ENCODE results near the gene PLA2R1. TPM values are rescaled to one million over a fixed set of nuclear protein-coding genes. Genes with fewer than 3 reads are reported as not detected.
A peak's percentile ranks its signal among the peaks of the same experiment; 100 is the strongest.
"Not testable (repeated sequence)": the region's sequence is repeated elsewhere in the genome, so short reads cannot be mapped to it uniquely, and the experiment has no call there.

PLA2R1 gene
- total and polyA plus RNA-seq, 10 of the 15 experiments (the other 5 are each of a cell fraction or from before 2014, with no cell fraction given) = 0.01 to 0.05 (median 0.02) TPM; not detected in 6

DNA sequence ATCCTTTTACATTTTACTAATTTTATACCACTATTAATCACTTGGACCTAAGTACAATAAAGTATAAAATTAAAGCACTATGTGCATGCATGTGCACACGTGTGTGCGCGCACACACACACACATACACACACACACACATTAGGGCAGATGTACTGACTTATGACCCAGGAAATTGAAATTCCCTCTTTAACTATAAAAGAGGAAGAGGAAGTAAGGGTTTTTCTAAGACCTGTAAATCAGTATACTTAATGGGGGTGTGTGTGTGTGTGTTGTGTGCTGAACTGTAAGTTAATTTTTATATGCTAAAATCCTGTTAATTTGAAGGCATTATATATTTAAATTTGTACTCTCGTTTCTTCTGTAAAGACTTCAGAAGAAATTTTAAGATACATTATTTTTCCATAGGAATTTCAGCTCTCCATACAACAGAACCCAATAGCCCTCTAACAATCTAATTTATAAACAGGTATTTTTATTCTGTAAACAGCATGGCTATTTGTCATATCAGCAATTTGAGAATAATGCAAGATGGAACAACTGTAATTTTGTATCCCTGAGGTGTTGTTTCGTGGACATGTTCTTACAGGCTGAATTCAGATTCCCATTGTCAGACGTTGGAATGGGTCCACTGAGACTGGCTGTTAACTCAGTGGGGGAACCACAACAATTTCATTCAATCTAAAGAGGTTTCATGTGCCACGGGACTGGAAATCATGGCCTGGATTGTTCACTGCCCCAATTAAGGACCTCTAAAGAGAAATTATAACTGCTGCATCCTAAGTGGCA is 90.9 kb downstream of the PLA2R1 start:
- Histone ChIP-seq H3K4me1 (ENCODE audit: control insufficient read depth, insufficient read depth, low read length) (no peaks in the 10 kb centered on the region), H3K4me3 (no peak overlapping the region), H3K79me2 (ENCODE audit: control insufficient read depth, insufficient read depth, low read length) (no peaks in the 10 kb centered on the region), H2AFZ (ENCODE audit: control insufficient read depth, low read depth, low read length) (no peak overlapping the region), H4K20me1 (ENCODE audit: control insufficient read depth, insufficient read depth) (no peaks in the 10 kb centered on the region), H3K9ac (ENCODE audit: control insufficient read depth, insufficient read depth, low read length) (no peak overlapping the region), H3K36me3 (ENCODE audit: control insufficient read depth in 2 of 2, insufficient read depth in 2 of 2, low read length in 1 of 2) (no peaks in the 10 kb centered on the region), H3K27me3 (replicated peaks in 1 of 2; ENCODE audit: control insufficient read depth in 2 of 2, insufficient read depth in 2 of 2, low read length in 1 of 2) (no peaks in the 10 kb centered on the region), H3K27ac (ENCODE audit: control insufficient read depth, insufficient read depth) (no peak overlapping the region), H3K9me3 (replicated peaks; ENCODE audit: control insufficient read depth, insufficient read depth, low read length) (no peaks in the 10 kb centered on the region), H3K4me2 (ENCODE audit: control insufficient read depth, insufficient read depth) (no peak overlapping the region)
- in situ Hi-C loops (cut with MboI) = no loop called here
- BruUV-seq (replicated peaks) = no TSS peak
- intact Hi-C loops (cut with micrococcal nuclease; ENCODE audit: unreplicated experiment) = no loop called here
- no peak for DNase-seq (ENCODE audit: low read depth, low spot score)
- SMC1A ChIA-PET (ENCODE audit: uncharacterized antibody, unreplicated experiment) = interaction anchor here (1.0 to 1.3 kb wide), 2 partner anchors 216 to 1770 kb away, joined by 3 to 4 read pairs; no protein-coding TSS in a partner anchor
- 44% methylated on average over 7 of the region's 7 CpGs for WGBS (ENCODE audit: insufficient coverage, insufficient replicate concordance, low lambda C conversion rate, missing lambda C conversion rate)
- TF ChIP-seq SPI1 (IDR thresholded peaks at IDR 0.05; ENCODE audit: borderline replicate concordance, insufficient read depth, low read depth, low read length) (peak; percentile 45), TBL1XR1 (IDR thresholded peaks at IDR 0.05; ENCODE audit: low read depth, low read length) (no peak)
- TF ChIP-seq, protein P1, sequence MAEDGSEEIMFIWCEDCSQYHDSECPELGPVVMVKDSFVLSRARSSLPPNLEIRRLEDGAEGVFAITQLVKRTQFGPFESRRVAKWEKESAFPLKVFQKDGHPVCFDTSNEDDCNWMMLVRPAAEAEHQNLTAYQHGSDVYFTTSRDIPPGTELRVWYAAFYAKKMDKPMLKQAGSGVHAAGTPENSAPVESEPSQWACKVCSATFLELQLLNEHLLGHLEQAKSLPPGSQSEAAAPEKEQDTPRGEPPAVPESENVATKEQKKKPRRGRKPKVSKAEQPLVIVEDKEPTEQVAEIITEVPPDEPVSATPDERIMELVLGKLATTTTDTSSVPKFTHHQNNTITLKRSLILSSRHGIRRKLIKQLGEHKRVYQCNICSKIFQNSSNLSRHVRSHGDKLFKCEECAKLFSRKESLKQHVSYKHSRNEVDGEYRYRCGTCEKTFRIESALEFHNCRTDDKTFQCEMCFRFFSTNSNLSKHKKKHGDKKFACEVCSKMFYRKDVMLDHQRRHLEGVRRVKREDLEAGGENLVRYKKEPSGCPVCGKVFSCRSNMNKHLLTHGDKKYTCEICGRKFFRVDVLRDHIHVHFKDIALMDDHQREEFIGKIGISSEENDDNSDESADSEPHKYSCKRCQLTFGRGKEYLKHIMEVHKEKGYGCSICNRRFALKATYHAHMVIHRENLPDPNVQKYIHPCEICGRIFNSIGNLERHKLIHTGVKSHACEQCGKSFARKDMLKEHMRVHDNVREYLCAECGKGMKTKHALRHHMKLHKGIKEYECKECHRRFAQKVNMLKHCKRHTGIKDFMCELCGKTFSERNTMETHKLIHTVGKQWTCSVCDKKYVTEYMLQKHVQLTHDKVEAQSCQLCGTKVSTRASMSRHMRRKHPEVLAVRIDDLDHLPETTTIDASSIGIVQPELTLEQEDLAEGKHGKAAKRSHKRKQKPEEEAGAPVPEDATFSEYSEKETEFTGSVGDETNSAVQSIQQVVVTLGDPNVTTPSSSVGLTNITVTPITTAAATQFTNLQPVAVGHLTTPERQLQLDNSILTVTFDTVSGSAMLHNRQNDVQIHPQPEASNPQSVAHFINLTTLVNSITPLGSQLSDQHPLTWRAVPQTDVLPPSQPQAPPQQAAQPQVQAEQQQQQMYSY (CRISPR knock-in tag; IDR thresholded peaks at IDR 0.05) = no peak
- CTCF ChIA-PET = no interaction called here
- no peak for FAIRE-seq
- peak; percentile 49; the same call in 2 of the 3 replicates for ATAC-seq
- POLR2A ChIA-PET = interaction anchor here (0.8 kb wide), 1 partner anchor 13 kb away, joined by 3 read pairs; no protein-coding TSS in a partner anchor
- RAD21 ChIA-PET (ENCODE audit: unreplicated experiment) = no interaction called here

DNA sequence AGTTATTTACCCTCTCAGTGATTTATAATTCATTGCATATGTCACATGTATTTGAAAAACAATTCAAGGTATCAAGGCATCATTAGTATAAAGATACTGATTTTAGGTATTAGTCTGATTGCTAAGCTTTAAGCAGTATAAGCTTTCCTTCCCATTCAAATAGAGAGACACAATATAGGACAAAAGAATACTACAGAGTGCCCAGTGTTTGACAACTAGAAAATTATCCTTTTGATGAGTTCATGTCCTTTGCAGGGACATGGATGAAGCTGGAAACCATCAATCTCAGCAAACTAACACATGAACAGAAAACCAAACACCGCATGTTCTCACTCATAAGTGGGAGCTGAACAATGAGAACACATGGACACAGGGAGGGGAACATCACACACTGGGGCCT is 91.9 kb downstream of the PLA2R1 start:
- RAD21 ChIA-PET (ENCODE audit: unreplicated experiment) = interaction anchor here (0.6 to 1.1 kb wide), 3 partner anchors 272 to 1076 kb away, joined by 3 to 4 read pairs (median 4); no protein-coding TSS in a partner anchor

More for the DNA sequence above, 91.9 kb downstream of the PLA2R1 start:
- H3K9me3 ChIP-seq (replicated peaks; ENCODE audit: control insufficient read depth, insufficient read depth, low read length); POLR2A ChIA-PET; H3K36me3 ChIP-seq (ENCODE audit: control insufficient read depth in 2 of 2, insufficient read depth in 2 of 2, low read length in 1 of 2); H3K4me1 ChIP-seq (ENCODE audit: control insufficient read depth, insufficient read depth, low read length); H3K27ac ChIP-seq (ENCODE audit: control insufficient read depth, insufficient read depth); in situ Hi-C loops (cut with MboI); BruUV-seq (replicated peaks); DNase-seq (ENCODE audit: low read depth, low spot score); H3K27me3 ChIP-seq (replicated peaks in 1 of 2; ENCODE audit: control insufficient read depth in 2 of 2, insufficient read depth in 2 of 2, low read length in 1 of 2); H3K4me3 ChIP-seq; H3K79me2 ChIP-seq (ENCODE audit: control insufficient read depth, insufficient read depth, low read length); H4K20me1 ChIP-seq (ENCODE audit: control insufficient read depth, insufficient read depth); H2AFZ ChIP-seq (ENCODE audit: control insufficient read depth, low read depth, low read length); H3K4me2 ChIP-seq (ENCODE audit: control insufficient read depth, insufficient read depth); intact Hi-C loops (cut with micrococcal nuclease; ENCODE audit: unreplicated experiment); H3K9ac ChIP-seq (ENCODE audit: control insufficient read depth, insufficient read depth, low read length); ATAC-seq; FAIRE-seq: not testable (repeated sequence)
- ChIA-PET CTCF (interaction anchor here (0.9 to 4.7 kb wide), 3 partner anchors 23 to 1069 kb away, joined by 3 to 26 read pairs (median 5); no protein-coding TSS in a partner anchor), SMC1A (ENCODE audit: uncharacterized antibody, unreplicated experiment) (interaction anchor here (0.9 to 1.9 kb wide), 4 partner anchors 11 to 126 kb away, joined by 3 to 8 read pairs (median 4); no protein-coding TSS in a partner anchor)
- WGBS (ENCODE audit: insufficient coverage, insufficient replicate concordance, low lambda C conversion rate, missing lambda C conversion rate) = 100% methylated on average over 1 of the region's 1 CpG
